ENCODE data around the gene TARS3. TPM values are rescaled to one million over a fixed set of nuclear protein-coding genes. Genes with fewer than 3 reads are reported as not detected.

TARS3 gene
- total RNA-seq, 1 experiment from 2014 or later, result 12.4 TPM

DNA sequence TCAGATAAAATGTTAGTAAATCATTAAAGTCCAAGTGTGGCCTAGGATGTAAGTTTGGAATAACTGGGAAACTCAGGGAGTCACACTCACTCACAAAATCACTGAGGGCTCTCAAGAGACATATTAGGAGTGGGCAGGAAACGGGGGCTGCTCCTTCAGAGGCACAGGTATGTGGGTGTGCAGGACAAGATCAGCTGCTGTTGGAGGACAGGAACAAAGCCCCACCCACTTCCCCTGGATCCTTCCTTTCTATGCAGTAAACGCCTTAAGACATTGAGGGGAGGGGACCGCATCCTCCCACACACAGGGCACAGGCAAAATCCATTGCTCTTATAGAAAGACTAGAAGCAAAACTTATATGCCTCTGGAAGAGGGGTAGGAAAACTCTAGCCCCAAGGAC lies 102.3 kb downstream of the TARS3 start:
- H3K4me3 ChIP-seq (ENCODE audit: low read depth in 2 of 2, low read length in 2 of 2), result no peak overlapping the region
- H3K36me3 ChIP-seq (ENCODE audit: control insufficient read depth, insufficient read depth, low read length), result no peaks in the 10 kb centered on the region
- no peak for DNase-seq (ENCODE audit: low read depth, low spot score)
- intact Hi-C loops (cut with micrococcal nuclease; ENCODE audit: unreplicated experiment), result no loop called here
- ATAC-seq, result no peak
- ChIA-PET CTCF (no interaction called here), POLR2A (no interaction called here)
- BruUV-seq (replicated peaks), result no TSS peak
- no peaks in the 10 kb centered on the region for H3K27me3 ChIP-seq (ENCODE audit: control insufficient read depth, insufficient read depth, low read length)
- TF ChIP-seq, protein P1, sequence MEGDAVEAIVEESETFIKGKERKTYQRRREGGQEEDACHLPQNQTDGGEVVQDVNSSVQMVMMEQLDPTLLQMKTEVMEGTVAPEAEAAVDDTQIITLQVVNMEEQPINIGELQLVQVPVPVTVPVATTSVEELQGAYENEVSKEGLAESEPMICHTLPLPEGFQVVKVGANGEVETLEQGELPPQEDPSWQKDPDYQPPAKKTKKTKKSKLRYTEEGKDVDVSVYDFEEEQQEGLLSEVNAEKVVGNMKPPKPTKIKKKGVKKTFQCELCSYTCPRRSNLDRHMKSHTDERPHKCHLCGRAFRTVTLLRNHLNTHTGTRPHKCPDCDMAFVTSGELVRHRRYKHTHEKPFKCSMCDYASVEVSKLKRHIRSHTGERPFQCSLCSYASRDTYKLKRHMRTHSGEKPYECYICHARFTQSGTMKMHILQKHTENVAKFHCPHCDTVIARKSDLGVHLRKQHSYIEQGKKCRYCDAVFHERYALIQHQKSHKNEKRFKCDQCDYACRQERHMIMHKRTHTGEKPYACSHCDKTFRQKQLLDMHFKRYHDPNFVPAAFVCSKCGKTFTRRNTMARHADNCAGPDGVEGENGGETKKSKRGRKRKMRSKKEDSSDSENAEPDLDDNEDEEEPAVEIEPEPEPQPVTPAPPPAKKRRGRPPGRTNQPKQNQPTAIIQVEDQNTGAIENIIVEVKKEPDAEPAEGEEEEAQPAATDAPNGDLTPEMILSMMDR (IDR thresholded peaks at IDR 0.05), result no peak
- TF ChIP-seq POLR2AphosphoS5 (IDR thresholded peaks at IDR 0.05; ENCODE audit: low read depth, low read length) (no peak), SIN3A (IDR thresholded peaks at IDR 0.05; ENCODE audit: borderline replicate concordance, insufficient read depth, low read depth, low read length) (no peak), TCF7L2 (IDR thresholded peaks at IDR 0.05; ENCODE audit: low read depth, low read length) (no peak)
- TF ChIP-seq, protein P2, sequence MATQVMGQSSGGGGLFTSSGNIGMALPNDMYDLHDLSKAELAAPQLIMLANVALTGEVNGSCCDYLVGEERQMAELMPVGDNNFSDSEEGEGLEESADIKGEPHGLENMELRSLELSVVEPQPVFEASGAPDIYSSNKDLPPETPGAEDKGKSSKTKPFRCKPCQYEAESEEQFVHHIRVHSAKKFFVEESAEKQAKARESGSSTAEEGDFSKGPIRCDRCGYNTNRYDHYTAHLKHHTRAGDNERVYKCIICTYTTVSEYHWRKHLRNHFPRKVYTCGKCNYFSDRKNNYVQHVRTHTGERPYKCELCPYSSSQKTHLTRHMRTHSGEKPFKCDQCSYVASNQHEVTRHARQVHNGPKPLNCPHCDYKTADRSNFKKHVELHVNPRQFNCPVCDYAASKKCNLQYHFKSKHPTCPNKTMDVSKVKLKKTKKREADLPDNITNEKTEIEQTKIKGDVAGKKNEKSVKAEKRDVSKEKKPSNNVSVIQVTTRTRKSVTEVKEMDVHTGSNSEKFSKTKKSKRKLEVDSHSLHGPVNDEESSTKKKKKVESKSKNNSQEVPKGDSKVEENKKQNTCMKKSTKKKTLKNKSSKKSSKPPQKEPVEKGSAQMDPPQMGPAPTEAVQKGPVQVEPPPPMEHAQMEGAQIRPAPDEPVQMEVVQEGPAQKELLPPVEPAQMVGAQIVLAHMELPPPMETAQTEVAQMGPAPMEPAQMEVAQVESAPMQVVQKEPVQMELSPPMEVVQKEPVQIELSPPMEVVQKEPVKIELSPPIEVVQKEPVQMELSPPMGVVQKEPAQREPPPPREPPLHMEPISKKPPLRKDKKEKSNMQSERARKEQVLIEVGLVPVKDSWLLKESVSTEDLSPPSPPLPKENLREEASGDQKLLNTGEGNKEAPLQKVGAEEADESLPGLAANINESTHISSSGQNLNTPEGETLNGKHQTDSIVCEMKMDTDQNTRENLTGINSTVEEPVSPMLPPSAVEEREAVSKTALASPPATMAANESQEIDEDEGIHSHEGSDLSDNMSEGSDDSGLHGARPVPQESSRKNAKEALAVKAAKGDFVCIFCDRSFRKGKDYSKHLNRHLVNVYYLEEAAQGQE (IDR thresholded peaks at IDR 0.05; ENCODE audit: insufficient read depth in 1 of 2, low read depth in 2 of 2, low read length in 1 of 2), result no peak
- H3K27ac ChIP-seq (ENCODE audit: low read length), result no peak overlapping the region
- in situ Hi-C loops (cut with HindIII; ENCODE audit: low pct_unique_long_range_greater_than_20kb, low sequenced_read_pairs), result no loop called here
- H3K4me1 ChIP-seq (ENCODE audit: control insufficient read depth, insufficient read depth, low read length), result no peaks in the 10 kb centered on the region
- no peaks in the 10 kb centered on the region for H3K9me3 ChIP-seq (ENCODE audit: control insufficient read depth, insufficient read depth, low read depth, low read length)

DNA sequence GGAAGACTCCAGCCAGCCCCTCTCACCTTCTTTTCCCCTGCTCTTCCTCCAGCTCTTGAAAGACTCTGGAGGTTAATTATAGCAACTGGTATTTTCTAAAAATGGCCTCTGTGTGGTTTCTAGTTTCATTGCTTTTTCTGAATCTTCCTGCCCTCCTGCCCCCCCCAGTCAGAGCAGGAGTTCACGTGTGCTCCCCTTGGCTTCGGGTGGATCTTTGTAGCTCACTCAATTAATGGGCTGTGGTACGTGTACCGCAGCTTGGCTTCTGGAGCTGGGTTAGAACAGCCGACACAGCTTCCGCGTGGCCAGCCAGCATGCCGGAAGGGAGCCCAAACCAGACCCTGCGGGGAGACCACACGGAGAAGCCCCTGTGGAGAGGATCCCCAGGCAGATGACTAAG lies 103.6 kb downstream of the TARS3 start:
- ChIA-PET POLR2A (no interaction called here), CTCF (no interaction called here)
- TF ChIP-seq, protein P1 (IDR thresholded peaks at IDR 0.05), result no peak
- TF ChIP-seq, protein P2 (IDR thresholded peaks at IDR 0.05; ENCODE audit: insufficient read depth in 1 of 2, low read depth in 2 of 2, low read length in 1 of 2), result no peak
- TF ChIP-seq TCF7L2 (IDR thresholded peaks at IDR 0.05; ENCODE audit: low read depth, low read length), result no peak
- in situ Hi-C loops (cut with HindIII; ENCODE audit: low pct_unique_long_range_greater_than_20kb, low sequenced_read_pairs) (no loop called here), intact Hi-C loops (cut with micrococcal nuclease; ENCODE audit: unreplicated experiment) (no loop called here)
- Histone ChIP-seq H3K36me3 (ENCODE audit: control insufficient read depth, insufficient read depth, low read length) (no peaks in the 10 kb centered on the region), H3K4me3 (ENCODE audit: low read depth in 2 of 2, low read length in 2 of 2) (no peak overlapping the region), H3K9me3 (ENCODE audit: control insufficient read depth, insufficient read depth, low read depth, low read length) (no peaks in the 10 kb centered on the region), H3K4me1 (ENCODE audit: control insufficient read depth, insufficient read depth, low read length) (peaks cover 10% of the 10 kb centered on the region), H3K27ac (ENCODE audit: low read length) (no peak overlapping the region), H3K27me3 (ENCODE audit: control insufficient read depth, insufficient read depth, low read length) (no peaks in the 10 kb centered on the region)
- DNase-seq (ENCODE audit: low read depth, low spot score) (no peak), ATAC-seq (no peak)
- BruUV-seq (replicated peaks), result no TSS peak

All from Panc1 (cell line).